AG04449 (cell line): ENCODE results near the gene ITGA11.

Experiments
- CTCF ChIA-PET: fragments of 350-600 bp; formaldehyde crosslinking; extraction: SDS; loops from one replicate; lab custom pipeline; 2021; ENCODE audit warnings: antibody characterized with exemption; lab: Yijun Ruan, JAX
- POLR2A ChIA-PET: fragments of 400-600, 350-600 bp; formaldehyde crosslinking; extraction: SDS; loops from one replicate; lab custom pipeline; 2020; ENCODE audit warnings: antibody characterized with exemption, inconsistent platforms; lab: Yijun Ruan, JAX
- DNase-seq: peaks from one replicate; pipeline ENCODE4 v3.0.0-alpha.2; 2010; ENCODE audit warnings: low read depth, low spot score
- H3K4me3 ChIP-seq: 2 replicates; pipeline ENCODE4 v1.5.1; 2011; ENCODE audit warnings: low read depth, mild to moderate bottlenecking, control low read depth, low read length
- CTCF ChIP-seq: IDR thresholded peaks from one replicate; pipeline ENCODE4 v1.5.1; 2011; ENCODE audit warnings: mild to moderate bottlenecking, moderate library complexity, low read length, control low read depth, inconsistent platforms; ENCODE audit not compliant: insufficient read depth; ENCODE audit errors: missing control alignments

ITGA11 gene

DNA sequence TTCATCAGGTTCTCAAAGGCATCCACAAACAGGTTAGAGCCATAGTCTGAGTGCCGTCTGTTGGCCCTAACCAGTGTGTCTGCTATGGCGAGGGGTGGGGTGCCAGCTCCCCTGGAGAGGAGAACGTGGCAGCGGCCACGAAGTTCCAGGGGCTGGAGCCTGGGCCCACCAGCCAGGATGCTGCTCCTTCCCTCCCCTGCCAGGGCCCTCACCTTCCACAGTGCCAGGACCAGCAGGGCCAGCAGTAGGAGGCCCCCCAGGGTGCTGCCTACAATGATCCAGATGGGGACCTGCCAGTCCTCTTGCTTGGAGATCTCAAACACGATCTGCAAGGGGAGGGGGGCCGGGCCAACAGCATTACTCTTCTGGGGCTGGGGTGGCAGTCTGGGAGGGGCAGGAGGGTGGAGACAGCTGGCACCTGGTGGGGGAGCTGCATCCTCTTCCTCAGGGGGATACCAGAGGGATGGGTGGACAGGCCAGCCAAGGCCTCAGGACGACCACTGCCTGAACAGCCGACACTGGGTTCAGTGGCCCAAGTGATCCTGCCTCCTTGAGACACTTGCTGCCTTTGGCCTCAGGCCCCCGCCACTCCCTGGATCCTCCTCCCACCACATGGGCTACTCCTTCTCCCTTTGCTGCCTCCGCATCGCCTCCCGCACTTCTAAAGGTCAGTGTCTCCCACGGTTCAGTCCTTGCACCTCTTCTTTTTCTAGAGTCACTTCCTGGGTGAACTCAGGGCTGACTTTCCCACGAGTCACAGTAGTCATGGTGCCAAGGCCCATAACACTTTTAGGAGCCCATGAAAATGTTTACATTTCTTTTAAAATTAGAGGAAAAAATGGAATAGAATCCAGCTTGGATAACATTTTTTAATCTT lies 128.2 kb downstream of the ITGA11 start:
- no peak for DNase-seq
- no peak for TF ChIP-seq CTCF
- ChIA-PET CTCF (interaction anchor here (1.0 to 1.5 kb wide), 6 partner anchors 12 to 373 kb away, joined by 3 to 6 read pairs (median 4); no protein-coding TSS in a partner anchor), POLR2A (interaction anchor here (0.6 to 0.7 kb wide), 4 partner anchors 10 to 50 kb away, joined by 3 to 4 read pairs (median 4); no protein-coding TSS in a partner anchor)
- no peak overlapping the region for H3K4me3 ChIP-seq

DNA sequence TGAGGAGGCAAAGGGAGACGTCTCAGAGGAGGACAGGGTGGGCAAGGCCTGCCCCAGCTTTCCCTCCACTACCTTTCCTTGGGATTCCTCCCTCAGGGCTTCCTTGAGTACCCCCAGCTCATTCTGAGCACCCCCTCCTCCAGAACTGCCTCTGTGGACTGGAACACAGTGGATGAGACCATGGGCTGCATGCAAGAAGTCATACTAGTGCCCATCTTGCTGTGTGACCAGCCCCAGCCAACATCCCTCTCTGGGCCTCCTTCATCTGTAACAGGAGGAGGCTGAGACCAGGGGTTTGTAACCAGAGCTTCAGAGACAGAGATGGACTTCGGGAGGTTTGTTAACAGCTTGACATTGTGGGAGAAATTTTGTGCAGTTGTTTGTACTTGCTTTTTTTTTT lies 128.8 kb downstream of the ITGA11 start:
- ChIA-PET CTCF (interaction anchor here (0.9 to 1.5 kb wide), 4 partner anchors 91 to 371 kb away, joined by 3 to 6 read pairs (median 4); no protein-coding TSS in a partner anchor), POLR2A (interaction anchor here (0.6 to 0.7 kb wide), 3 partner anchors 9 to 31 kb away, joined by 3 to 4 read pairs (median 3); no protein-coding TSS in a partner anchor)
- H3K4me3 ChIP-seq, result no peak overlapping the region
- no peak for DNase-seq
- no peak for TF ChIP-seq CTCF

DNA sequence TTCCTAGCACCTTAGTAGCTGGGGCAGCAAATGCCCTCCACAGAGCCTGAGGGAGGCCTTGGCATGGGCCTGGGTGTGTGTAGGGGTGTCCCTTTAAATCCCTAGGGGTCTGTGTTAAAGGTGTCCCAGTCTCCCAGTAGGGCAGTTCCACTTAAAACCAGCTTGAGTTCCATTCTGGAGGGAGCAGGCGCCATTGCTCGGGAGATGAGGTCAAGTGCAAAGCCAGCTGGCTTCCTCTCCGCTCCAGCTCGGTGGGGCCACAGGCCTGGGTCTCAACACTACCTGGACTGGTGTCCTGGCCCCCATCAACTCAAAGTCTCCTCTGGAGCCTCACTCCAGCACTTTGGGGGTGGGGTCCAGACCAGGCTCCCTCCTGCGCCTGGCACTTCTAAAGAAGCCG lies 129.2 kb downstream of the ITGA11 start:
- TF ChIP-seq CTCF, result no peak
- DNase-seq, result no peak
- no peak overlapping the region for H3K4me3 ChIP-seq
- CTCF ChIA-PET, result interaction anchor here (0.9 to 1.3 kb wide), 3 partner anchors 91 to 251 kb away, joined by 3 to 6 read pairs (median 3); no protein-coding TSS in a partner anchor
- POLR2A ChIA-PET, result interaction anchor here (0.6 to 0.7 kb wide), 3 partner anchors 9 to 32 kb away, joined by 3 to 4 read pairs (median 3); no protein-coding TSS in a partner anchor

- no peak for TF ChIP-seq CTCF
- CTCF ChIA-PET, result no interaction called here
- DNase-seq, result no peak
- H3K4me3 ChIP-seq, result no peak overlapping the region
- POLR2A ChIA-PET, result no interaction called here
Observed at GRCh38 chr15:68301301-68301700, 130.7 kb downstream of the ITGA11 start.

- no peak overlapping the region for H3K4me3 ChIP-seq
- CTCF ChIA-PET, result interaction anchor here (2.2 to 2.5 kb wide), 2 partner anchors 10 to 47 kb away, joined by 5 to 13 read pairs; no protein-coding TSS in a partner anchor
- POLR2A ChIA-PET, result no interaction called here
- DNase-seq, result no peak
- TF ChIP-seq CTCF, result no peak
Observed at GRCh38 chr15:68300115-68300940, 131.6 kb downstream of the ITGA11 start.
